Thymus (tissue), 11 donors: ENCODE data around the gene DKK3. TPM values are rescaled to one million over a fixed set of nuclear protein-coding genes. Genes with fewer than 3 reads are reported as not detected.

Experiments used
- DNase-seq, 9 donors: peaks; one replicate each; pipeline ENCODE4 v3.0.0-alpha.2; 2013; ENCODE audit warnings: low spot score in 9 of 9, low read depth in 6 of 9, missing footprints in 1 of 9
- H3K27ac ChIP-seq, 2 donors: one replicate each; pipeline ENCODE4 v1.5.1; 2013; ENCODE audit warnings: control low read depth in 1 of 2, low read depth in 1 of 2, low read length in 1 of 2, mild to moderate bottlenecking in 1 of 2, moderate library complexity in 1 of 2
- H3K27me3 ChIP-seq, 2 donors: one replicate each; pipeline ENCODE4 v1.5.1; 2013; ENCODE audit warnings: low read length in 1 of 2; ENCODE audit not compliant: control insufficient read depth in 2 of 2, insufficient read depth in 1 of 2
- H3K36me3 ChIP-seq, 2 donors: one replicate each; pipeline ENCODE4 v1.5.1; 2013; ENCODE audit warnings: low read length in 1 of 2, mild to moderate bottlenecking in 1 of 2, moderate library complexity in 1 of 2; ENCODE audit not compliant: control insufficient read depth in 2 of 2, insufficient read depth in 2 of 2
- H3K4me1 ChIP-seq, 2 donors: one replicate each; pipeline ENCODE4 v1.5.1; 2013; ENCODE audit warnings: low read length in 2 of 2; ENCODE audit not compliant: control insufficient read depth in 2 of 2, insufficient read depth in 2 of 2
- H3K4me3 ChIP-seq, 2 donors: one replicate each; pipeline ENCODE4 v1.5.1; 2013; ENCODE audit warnings: low read length in 2 of 2, control low read depth in 1 of 2, mild to moderate bottlenecking in 1 of 2
- H3K9me3 ChIP-seq, 2 donors: one replicate each; pipeline ENCODE4 v1.5.1; 2013; ENCODE audit warnings: low read length in 1 of 2, mild to moderate bottlenecking in 1 of 2; ENCODE audit not compliant: control insufficient read depth in 2 of 2, insufficient read depth in 1 of 2
- WGBS: extraction: QIAGEN DNeasy Blood & Tissue Kit; methylation state at CpG from one replicate; pipeline ENCODE4 v1.1.7; 2013; 5-methylcytosine and 5-hydroxymethylcytosine counted together
- polyA plus RNA-seq: library from polyadenylated mRNA; stranded (reverse); fragments of 200-250 nt; gene quantifications from one replicate; pipeline ENCODE4 v1.2.3, GENCODE V29; 2013
- total RNA-seq: library from RNA; stranded (reverse); fragments of 120-200 nt; gene quantifications from one replicate; pipeline ENCODE4 v1.2.4, GENCODE V29; 2013
- donor health status: healthy.

DKK3 gene
- total and polyA plus RNA-seq, 2 donors = 7.5 to 12.8 TPM

DNA sequence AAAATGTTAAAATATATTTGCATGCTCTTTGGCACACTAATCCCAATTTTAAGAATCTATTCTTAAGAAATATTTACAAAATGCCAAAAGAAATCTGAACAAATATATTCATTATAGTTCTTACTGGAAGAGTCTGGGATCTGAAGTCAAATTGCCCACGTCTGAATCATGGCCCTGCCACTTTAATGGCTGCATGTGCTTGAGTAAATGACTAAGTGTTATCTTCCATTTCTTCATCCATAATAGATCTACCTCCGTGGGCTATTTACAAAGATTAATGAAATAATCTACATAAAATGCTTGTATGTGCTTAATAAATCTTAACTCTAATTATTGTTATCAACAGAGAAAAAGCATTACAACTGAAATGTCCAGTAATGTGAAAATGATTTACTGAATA lies 24.5 kb upstream of the DKK3 start:
- H3K9me3 ChIP-seq = no peaks in the 10 kb centered on the region
- no peak overlapping the region for H3K4me3 ChIP-seq
- no peaks in the 10 kb centered on the region for H3K4me1 ChIP-seq
- H3K27me3 ChIP-seq = peaks cover 0 to 2% of the 10 kb centered on the region in 2 donors
- H3K27ac ChIP-seq = no peak overlapping the region
- no peak for DNase-seq
- WGBS = 96% methylated on average over 2 of the region's 2 CpGs
- no peaks in the 10 kb centered on the region for H3K36me3 ChIP-seq

DNA sequence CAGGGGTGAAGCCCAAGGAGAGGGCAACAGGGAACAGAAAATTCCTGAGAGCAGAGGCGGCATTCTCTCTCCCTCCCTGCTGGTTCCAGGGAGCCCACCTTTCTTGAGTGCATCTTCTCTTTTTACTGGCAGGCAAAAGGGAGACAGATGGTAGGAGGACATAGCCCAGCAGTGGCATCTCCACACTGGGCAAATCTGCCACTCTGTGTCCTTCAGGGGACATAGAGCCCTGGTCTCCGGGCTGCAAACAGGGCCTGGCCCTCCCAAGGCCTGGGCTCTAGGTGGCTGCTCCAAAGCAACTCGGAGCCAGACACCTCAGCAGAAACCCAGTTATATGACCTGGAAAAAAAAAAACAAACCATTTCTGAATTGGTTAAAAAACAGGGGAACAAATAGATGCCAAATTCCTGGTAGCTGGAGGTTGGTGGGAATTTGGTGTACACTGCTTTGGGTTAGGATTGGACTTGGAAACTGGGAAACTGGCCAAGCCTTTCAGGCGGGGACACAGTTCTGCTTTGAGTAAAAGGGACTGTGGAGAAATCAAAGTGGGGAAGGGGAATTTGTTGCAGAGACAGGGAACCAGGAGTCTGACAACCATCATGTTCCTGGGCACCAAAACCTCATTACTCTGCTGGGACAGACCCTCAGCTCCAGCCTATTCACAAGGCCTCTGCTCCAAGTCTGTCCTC lies 23.6 kb upstream of the DKK3 start:
- no peaks in the 10 kb centered on the region for H3K36me3 ChIP-seq
- no peak overlapping the region for H3K27ac ChIP-seq
- no peak for DNase-seq
- H3K4me1 ChIP-seq = no peaks in the 10 kb centered on the region
- H3K4me3 ChIP-seq = no peak overlapping the region
- H3K9me3 ChIP-seq = no peaks in the 10 kb centered on the region
- 96% methylated on average over 4 of the region's 4 CpGs for WGBS
- H3K27me3 ChIP-seq = peaks cover 0 to 2% of the 10 kb centered on the region in 2 donors

DNA sequence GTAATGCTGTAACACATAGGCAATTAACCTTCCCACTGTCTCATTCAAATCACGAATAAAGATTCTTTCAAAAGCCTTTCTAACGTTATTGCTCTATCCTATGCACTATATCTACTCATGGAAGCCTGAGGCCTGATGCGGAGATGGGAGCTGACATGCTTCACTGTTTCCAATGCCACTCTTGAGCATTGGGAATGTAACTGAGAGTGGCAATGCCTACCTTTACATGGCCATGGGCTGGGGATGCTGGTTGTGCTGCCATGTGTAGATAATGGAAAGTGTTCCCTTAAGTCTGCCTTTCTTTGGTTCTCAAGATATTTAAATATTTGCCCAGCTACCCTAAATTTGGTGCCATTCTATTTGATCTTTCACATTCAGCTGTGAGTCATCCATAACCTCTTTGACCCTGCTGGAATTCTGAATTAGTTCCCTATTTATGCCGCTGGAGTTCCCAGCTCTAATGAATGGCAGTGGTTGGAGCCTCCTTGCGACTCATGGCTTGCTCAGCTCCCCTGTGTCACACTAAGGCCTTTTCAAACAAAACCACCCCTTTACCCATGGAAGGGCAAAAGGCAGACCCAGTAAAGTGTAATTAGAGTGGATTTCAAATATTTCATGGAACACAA lies 21.4 kb upstream of the DKK3 start:
- H3K27ac ChIP-seq = no peak overlapping the region
- no peak for DNase-seq
- no peaks in the 10 kb centered on the region for H3K4me1 ChIP-seq
- WGBS = 97% methylated on average over 5 of the region's 5 CpGs
- no peaks in the 10 kb centered on the region for H3K36me3 ChIP-seq
- H3K9me3 ChIP-seq = no peaks in the 10 kb centered on the region
- H3K27me3 ChIP-seq = peaks cover 2% of the 10 kb centered on the region in 2 donors
- no peak overlapping the region for H3K4me3 ChIP-seq

DNA sequence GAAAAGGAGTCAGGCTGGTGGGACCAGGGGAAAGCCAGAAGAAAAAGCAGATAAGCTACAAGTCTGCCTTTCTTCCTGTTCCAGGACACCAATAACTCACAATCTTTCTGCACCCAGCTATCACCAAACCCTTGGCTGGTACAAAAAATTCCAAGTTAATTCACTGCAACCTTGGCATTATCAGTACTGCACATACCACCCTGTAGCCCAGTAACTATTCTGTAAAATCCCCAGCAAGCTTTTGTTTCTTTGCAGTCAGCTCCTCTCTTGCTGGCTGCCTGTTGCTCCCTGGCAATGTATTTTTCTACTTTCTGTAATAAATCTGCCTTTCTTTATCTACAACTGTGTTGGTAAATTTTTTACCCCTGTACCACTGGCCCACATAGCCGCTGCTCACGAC lies 20.7 kb upstream of the DKK3 start:
- Histone ChIP-seq H3K9me3 (no peaks in the 10 kb centered on the region), H3K36me3 (no peaks in the 10 kb centered on the region), H3K4me3 (no peak overlapping the region), H3K27me3 (peaks cover 2% of the 10 kb centered on the region in 2 donors), H3K4me1 (no peaks in the 10 kb centered on the region), H3K27ac (no peak overlapping the region)
- no peak for DNase-seq
- 98% methylated on average over 2 of the region's 2 CpGs for WGBS

DNA sequence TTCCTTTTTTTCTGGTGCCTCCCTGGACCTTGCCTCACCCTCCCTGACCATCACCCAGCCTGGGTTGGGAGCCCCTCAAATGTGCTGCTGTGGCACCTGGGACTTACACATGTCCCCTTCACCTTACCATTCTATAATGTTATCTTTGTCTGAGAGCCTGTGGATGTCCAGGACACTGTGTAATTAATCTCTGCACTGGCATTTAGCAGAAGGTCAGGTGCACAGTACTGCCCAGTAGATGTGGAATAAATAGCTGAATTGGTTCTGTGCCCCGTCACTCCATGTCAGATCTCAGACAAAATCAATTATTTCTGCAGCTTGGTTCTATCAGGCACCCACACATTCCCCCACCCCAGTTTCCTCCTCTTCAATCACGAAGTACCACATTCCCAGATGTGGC lies 19.9 kb upstream of the DKK3 start:
- DNase-seq = no peak
- no peaks in the 10 kb centered on the region for H3K9me3 ChIP-seq
- no peak overlapping the region for H3K4me3 ChIP-seq
- no peaks in the 10 kb centered on the region for H3K36me3 ChIP-seq
- H3K27ac ChIP-seq = no peak overlapping the region
- peaks cover 0 to 2% of the 10 kb centered on the region in 2 donors for H3K27me3 ChIP-seq
- no peaks in the 10 kb centered on the region for H3K4me1 ChIP-seq
- 96% methylated on average over 2 of the region's 2 CpGs for WGBS

DNA sequence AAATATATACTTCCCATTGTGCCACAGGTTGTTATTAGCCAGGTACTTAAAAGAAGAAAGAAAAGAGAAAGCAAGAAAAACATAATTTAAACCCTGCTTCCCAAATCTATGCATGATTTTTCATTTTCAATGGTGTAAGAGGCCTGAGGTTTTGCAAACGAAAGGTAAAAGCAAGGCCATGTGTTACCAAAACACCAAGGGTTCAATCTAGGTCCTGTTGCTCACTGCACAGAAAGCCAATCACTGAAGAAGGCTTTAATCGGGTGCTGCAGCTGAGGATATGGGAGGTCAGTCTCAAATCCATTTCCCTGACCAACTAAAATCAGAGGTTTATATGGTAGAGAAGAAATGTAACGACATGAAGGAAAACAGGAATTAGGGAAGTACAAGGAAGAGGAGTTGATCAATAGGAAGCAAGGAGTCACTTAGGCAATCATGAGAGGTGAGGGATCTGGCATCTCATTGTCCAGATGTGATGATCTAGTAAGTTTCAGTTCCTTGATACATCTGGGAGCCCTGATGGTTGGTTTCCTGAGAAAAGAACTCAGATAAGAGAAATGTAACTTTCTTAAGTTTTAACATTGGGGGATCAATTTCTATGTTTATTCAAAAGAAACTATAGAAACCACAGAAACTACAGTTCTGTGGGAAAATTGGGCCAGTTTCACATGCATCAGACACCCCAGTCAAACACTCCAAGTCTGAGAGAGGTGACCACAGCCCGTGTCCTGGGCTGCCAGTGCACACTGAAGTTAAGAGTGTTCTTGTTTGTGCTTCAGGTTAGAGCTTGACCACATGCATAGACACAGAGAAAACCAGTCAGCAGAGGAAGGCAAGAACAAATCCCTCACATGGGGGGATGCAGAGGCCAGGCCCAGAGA lies 18.1 kb upstream of the DKK3 start:
- no peak overlapping the region for H3K4me3 ChIP-seq
- H3K9me3 ChIP-seq = no peaks in the 10 kb centered on the region
- H3K27ac ChIP-seq = no peak overlapping the region
- H3K4me1 ChIP-seq = no peaks in the 10 kb centered on the region
- WGBS = 95% methylated on average over 4 of the region's 4 CpGs
- peaks cover 0 to 2% of the 10 kb centered on the region in 2 donors for H3K27me3 ChIP-seq
- H3K36me3 ChIP-seq = no peaks in the 10 kb centered on the region
- DNase-seq = no peak

DNA sequence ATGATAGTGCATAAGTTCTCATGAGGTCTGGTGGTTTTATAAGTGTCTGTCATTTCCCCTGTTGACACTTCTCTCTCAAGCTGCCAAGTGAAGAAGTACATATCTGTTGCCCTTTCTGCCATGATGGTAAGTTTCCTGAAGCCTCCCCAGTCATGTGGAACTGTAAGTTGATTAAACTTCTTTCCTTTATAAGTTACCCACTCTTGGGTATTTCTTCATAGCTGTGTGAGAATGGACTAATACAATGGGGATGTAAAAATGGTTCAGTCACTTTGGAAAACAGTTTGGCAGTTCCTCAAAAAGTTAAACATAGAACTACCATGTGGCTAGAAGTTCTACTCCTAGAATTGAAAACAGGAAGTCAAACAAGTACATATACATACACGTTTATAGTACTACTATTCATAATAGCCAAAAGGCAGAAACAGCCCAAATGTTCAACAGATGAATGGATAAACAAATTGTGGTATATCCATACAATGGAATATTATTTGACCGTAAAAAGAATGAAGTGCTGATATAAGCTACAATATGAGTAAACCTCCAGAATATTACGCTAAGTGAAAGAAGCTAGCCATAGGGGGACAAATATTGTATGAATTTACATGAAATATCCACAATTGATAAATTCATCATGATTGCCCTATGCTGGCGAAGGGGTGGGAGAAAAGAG lies 16.0 kb upstream of the DKK3 start:
- Histone ChIP-seq H3K4me1 (no peaks in the 10 kb centered on the region), H3K4me3 (no peak overlapping the region), H3K27ac (no peak overlapping the region), H3K27me3 (peaks cover 0 to 2% of the 10 kb centered on the region in 2 donors), H3K36me3 (no peaks in the 10 kb centered on the region), H3K9me3 (no peaks in the 10 kb centered on the region)
- DNase-seq = no peak
- WGBS = 82% methylated on average over 4 of the region's 4 CpGs

DNA sequence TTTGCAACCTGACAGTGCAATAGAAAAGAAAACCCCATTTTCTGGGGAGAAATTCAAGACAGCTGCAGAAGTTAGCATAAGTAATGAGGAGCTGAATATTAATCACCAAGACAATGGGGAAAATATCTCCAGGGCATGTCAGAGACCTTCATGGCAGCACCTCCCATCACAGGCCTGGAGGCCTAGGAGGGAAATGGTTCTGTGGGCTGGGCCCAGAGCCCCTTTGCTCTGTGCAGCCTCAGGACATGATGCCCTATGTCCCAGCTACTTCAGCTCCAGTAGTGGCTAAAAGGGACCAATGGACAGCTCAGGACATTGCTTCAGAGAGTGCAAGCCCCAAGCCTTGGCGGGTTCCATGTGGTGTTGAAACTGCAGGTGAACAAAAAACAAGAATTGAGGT lies 14.6 kb upstream of the DKK3 start:
- Histone ChIP-seq H3K4me3 (no peak overlapping the region), H3K9me3 (no peaks in the 10 kb centered on the region), H3K36me3 (no peaks in the 10 kb centered on the region), H3K4me1 (no peaks in the 10 kb centered on the region), H3K27ac (no peak overlapping the region), H3K27me3 (peaks cover 0 to 2% of the 10 kb centered on the region in 2 donors)
- DNase-seq = no peak
- WGBS = 98% methylated on average over 1 of the region's 1 CpG
